Measurements from ENCODE around the gene E2F1. TPM values are rescaled to one million over a fixed set of nuclear protein-coding genes. Genes with fewer than 3 reads are reported as not detected.

E2F1 gene
- total and polyA plus RNA-seq, 2 experiments from 2014 or later, result 21.2 to 61.4 TPM

DNA sequence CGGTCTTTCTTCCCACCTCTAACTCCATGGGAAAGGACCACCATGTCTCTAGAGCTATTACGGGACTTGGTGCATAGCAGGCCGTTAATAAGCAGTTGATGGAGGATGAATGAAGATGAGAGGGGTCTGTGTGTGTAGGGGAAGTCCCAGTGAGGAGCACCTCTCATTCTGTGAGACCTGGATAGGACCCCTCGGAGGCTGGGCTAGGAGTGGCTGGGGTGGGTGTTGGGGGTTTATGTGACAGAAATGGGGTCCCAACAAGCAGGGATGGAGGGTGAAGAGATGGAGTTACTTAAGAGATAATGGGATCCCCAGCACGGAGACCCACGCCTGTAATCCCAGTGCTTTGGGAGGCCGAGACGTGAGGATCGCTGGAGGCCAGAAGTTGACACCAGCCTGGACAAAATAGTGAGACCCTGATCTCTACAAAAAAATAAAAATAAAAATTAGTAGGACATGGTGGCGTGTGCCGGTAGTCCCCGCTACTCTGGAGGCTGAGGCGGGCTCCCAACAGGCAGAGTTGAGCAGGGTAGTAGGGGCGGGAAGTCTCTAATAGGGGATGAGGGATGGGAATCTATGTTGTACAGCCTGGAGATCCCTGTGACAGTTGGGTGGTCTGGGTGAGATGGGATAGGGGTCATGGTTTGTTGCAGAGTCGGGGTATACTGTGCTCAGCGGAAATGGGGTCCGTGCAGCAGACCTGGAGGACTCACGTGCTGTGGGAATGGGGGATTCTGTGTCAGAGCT, 44.9 kb upstream of the E2F1 start:
- no peaks in the 10 kb centered on the region for H3K27me3 ChIP-seq
- H3K27ac ChIP-seq, result no peak overlapping the region
- peak overlapping the region; percentile 11 for H3K4me3 ChIP-seq
- H3K9me3 ChIP-seq (ENCODE audit: low read depth), result no peaks in the 10 kb centered on the region
- no peaks in the 10 kb centered on the region for H3K36me3 ChIP-seq
- no peak for TF ChIP-seq CTCF (IDR thresholded peaks at IDR 0.05; ENCODE audit: low read depth, low read length)
- H3K4me1 ChIP-seq (ENCODE audit: low read depth), result peaks cover 6% of the 10 kb centered on the region
- DNase-seq (ENCODE audit: low read depth in 1 of 2, low spot score in 1 of 2), result no peak

DNA sequence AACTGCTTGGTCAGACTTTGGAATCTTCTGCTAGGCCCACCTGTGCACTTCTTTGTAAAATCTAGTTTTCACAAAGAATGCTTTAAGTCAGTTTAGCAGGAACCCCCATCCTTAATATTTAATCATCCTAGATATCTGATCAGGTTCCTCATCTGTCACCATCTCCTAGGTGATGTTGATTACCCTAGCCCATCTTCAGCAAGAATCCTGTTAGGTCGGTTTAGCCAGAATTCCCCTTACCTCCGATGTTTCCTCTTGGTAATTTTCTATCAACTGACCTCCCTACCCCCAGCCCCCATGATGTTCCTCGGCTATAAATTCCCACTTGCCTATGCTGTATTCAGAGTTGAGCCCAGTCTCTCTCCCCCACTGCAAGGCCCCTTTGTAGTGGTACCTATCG, 42.9 kb upstream of the E2F1 start:
- Histone ChIP-seq H3K9me3 (ENCODE audit: low read depth) (no peaks in the 10 kb centered on the region), H3K27me3 (no peaks in the 10 kb centered on the region), H3K36me3 (no peaks in the 10 kb centered on the region), H3K4me3 (no peak overlapping the region), H3K27ac (no peak overlapping the region), H3K4me1 (ENCODE audit: low read depth) (peaks cover 6% of the 10 kb centered on the region)
- no peak for DNase-seq (ENCODE audit: low read depth in 1 of 2, low spot score in 1 of 2)
- no peak for TF ChIP-seq CTCF (IDR thresholded peaks at IDR 0.05; ENCODE audit: low read depth, low read length)

DNA sequence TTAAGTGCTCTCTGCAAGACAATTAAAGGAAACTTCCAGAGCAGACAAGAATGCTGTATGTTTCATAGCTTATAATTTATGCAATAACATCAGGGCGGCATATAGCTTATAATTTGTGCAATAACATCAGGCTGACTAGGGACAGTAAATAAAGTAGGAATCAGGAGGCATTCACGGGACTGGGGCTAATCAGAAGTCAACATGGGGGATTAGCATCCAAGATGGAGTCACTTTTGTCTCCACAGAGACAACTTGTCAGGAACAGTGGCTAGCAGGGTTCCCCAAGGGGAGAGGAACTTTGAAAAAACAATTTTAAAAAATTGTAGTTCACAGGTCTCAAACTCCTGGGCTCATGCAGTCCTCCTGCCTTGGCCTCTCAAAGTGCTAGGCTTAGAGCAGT, 42.3 kb upstream of the E2F1 start:
- Histone ChIP-seq H3K4me3 (no peak overlapping the region), H3K9me3 (ENCODE audit: low read depth) (no peaks in the 10 kb centered on the region), H3K27me3 (no peaks in the 10 kb centered on the region), H3K27ac (no peak overlapping the region), H3K36me3 (no peaks in the 10 kb centered on the region), H3K4me1 (ENCODE audit: low read depth) (peaks cover 6% of the 10 kb centered on the region)
- no peak for DNase-seq (ENCODE audit: low read depth in 1 of 2, low spot score in 1 of 2)
- no peak for TF ChIP-seq CTCF (IDR thresholded peaks at IDR 0.05; ENCODE audit: low read depth, low read length)

DNA sequence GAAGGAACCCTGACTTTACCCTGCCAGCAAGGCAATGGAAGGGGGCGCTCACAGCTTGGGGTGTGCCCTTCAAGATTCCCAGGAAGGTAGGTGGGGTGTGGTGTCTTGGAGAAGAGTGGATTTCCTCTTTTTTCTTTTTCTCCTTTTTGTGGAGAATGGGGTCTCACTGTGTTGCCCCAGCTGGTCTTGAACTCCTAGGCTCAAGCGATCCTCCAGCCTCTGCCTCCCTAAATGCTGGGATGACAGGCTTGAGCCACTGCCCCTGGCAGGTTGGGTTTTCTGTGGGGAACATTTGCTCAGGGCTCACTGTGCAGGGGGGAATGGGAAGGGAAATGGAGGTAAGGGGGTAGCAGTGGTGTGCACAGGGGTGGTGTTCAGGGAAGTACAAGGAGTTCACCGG, 41.6 kb upstream of the E2F1 start:
- Histone ChIP-seq H3K27ac (no peak overlapping the region), H3K36me3 (no peaks in the 10 kb centered on the region), H3K9me3 (ENCODE audit: low read depth) (no peaks in the 10 kb centered on the region), H3K4me1 (ENCODE audit: low read depth) (peaks cover 4% of the 10 kb centered on the region), H3K27me3 (no peaks in the 10 kb centered on the region), H3K4me3 (no peak overlapping the region)
- no peak for TF ChIP-seq CTCF (IDR thresholded peaks at IDR 0.05; ENCODE audit: low read depth, low read length)
- no peak for DNase-seq (ENCODE audit: low read depth in 1 of 2, low spot score in 1 of 2)

GRCh38 chr20:33727115-33727479, 40.9 kb upstream of the E2F1 start:
- DNase-seq (ENCODE audit: low read depth in 1 of 2, low spot score in 1 of 2), result no peak
- TF ChIP-seq CTCF (IDR thresholded peaks at IDR 0.05; ENCODE audit: low read depth, low read length), result no peak
- H3K27ac ChIP-seq, result no peak overlapping the region

More at GRCh38 chr20:33727115-33727479, 40.9 kb upstream of the E2F1 start:
- Histone ChIP-seq H3K4me3 (no peak overlapping the region), H3K4me1 (ENCODE audit: low read depth) (no peaks in the 10 kb centered on the region), H3K36me3 (no peaks in the 10 kb centered on the region), H3K9me3 (ENCODE audit: low read depth) (no peaks in the 10 kb centered on the region), H3K27me3 (no peaks in the 10 kb centered on the region)
